IPS DF 4.7 (cell line): ENCODE measurements around the gene TMIGD1.

ENCODE experiments used
- DNase-seq: peaks from one replicate; pipeline ENCODE4 v3.0.0-alpha.2; 2013; ENCODE audit warnings: low spot score; ENCODE audit errors: extremely low read depth

Gene TMIGD1

DNA sequence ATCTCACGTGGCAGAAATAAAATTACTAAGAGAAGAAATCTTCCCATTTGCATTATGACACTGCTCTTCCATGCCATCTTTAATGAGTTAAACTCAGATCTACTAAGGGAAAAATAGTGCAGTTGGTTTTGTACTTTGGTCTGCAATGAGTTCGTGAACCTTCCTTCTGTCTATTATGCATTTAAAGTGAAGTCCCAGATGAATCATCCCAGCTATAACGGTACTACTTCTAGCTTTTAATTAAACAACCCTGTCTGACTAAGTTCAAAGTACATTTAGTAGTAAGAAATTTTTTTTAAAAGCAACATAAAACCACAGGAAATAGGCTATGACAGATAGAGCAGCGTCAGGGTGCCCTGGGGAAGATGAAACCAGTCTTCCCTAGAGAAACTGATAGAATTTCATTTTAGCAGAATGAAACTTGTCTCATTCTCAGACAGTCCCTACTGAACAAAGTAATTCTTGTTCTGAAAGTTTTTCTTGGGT, 1.8 kb downstream of the TMIGD1 start:
- no peak for DNase-seq

DNA sequence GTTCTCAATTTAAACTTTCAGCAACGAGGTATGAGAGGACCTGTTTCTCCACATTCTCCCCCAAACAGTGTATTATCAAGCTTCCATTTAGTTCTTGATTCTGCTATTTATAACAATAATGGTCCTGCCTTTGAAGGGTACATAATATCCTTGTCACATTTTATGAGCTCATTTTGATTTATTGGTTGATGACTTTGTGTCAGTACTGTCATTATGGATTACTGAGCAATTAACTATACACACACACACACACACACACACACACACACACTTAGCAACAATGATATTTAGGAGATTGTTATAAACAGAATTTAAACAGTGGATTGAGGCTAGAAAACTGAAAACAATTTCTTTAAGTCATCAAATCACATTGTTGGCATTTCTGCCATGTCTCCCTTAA, 7.0 kb downstream of the TMIGD1 start:
- no peak for DNase-seq

DNA sequence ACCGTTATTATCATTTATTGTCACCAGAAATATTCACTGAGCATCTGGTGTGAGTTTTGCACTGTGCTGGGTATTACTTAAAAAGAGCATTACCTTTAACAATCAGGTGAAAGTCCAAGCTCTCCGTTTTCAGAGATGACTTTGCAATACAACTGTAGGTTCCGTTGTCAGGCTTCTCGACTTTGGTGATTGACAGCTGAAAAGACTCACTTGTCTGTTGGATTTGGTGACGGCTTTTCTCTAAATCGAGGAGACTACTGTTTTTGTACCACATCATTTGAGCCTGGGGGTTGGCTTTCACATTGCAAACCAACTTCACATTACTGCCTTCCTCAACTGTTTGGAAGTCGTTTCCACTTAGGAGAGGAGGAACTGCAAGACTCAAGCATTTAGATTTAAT, 9.1 kb downstream of the TMIGD1 start:
- no peak for DNase-seq

DNA sequence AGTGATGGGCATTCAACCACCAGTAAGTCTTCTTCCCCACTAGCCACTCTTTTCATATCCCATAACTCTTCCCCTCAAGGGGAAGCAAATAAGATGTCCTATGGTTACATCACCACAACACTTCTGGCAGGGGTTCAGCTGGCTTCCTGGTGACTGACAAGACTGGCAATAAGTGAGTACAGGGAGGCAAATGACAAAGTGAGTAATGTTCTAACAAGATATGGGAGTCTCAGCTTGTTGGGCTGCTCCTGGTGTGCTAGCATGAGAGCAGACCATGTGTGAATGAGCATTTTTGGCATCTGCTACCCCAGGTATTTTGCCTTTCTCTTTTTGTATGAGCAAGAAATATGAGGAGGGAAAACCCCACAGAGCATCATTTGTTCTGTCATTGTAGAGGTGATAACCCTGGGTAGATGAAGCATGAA, 9.9 kb downstream of the TMIGD1 start:
- DNase-seq, result no peak

DNA sequence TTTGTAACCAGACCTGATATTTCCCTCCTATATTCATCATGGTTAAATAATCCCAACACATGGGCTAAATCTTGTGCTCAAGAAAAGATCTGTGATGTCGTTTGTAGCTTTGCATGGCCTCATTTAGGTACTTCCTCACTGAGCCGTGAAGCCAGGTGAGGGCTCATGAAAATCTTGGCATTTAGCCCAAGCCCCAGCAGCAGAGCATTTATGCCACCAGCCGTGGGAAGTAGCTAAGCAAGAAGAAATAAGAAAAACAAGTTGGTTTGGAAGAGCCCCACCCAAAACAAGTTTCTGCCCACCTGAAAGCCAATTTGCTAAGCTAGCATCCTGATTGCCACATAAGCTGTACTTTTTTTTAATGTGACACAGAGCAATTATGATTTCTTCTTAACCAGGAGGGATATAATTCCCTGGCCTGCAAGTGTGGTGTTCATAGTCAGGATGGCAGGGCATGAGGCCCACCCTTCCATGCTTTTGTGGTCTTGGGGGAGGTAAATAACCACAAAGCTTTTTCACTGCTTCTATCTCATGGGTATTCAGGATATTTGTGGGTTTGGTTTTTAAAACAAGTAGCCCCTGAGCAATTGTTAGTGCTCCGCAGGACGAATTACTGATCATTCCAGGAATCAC, 10.5 kb downstream of the TMIGD1 start:
- no peak for DNase-seq

DNA sequence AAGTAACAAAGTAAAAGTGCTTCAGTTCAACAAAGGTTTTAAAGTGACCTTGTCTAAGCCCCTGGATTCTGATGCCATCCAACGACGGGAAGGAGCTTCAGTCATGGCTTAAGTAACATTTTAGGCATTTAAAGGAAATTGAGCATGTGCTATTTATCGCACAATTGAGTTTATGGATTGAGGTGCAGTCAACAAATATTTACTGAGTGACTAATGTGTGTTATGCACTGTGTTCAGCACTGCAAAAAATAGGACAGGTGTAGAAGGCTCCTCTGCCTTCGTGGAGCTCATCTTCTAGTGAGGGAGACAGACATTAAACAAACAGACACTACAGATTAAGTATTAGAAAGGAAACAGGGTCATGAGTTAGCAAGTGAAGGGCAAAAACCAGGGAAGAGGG, 12.5 kb downstream of the TMIGD1 start:
- DNase-seq, result no peak

DNA sequence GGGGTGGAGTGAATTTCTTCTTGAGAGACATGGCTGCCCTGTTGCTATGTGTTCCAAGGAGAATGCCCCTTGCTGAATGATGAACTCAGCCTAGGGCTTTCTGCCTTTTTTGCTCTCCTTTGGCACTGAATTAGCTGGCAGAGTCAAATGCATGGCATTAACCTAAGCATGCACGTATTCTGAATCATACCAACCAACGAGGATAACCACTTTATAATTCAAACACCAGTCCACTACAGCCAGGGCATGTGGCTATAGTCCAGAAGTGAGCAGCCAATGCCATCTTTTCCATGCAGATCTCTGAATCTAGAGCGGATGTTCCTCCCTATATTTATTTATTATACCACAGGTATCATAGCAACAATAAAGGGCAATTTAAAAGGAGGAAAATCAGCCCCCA, 15.7 kb downstream of the TMIGD1 start:
- no peak for DNase-seq

DNA sequence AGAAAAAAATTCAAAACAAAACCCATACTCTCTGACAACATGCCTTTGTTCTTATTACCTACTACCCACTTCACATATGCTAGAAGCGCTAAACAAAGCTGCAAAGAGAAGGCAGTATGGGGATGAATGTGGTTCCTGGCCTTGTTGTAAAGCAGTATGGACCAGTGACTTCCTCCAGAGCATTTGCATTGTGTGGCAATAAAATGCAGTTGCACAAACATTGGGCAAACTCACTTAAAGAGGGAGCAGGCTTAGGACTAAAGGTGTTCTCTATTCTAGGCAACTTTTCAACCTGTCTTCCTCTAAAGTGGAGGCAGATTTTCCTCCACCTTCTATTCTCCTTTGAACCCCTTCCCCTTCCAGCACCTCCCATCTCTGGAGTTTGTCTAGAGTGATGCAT, 17.1 kb downstream of the TMIGD1 start:
- no peak for DNase-seq

DNA sequence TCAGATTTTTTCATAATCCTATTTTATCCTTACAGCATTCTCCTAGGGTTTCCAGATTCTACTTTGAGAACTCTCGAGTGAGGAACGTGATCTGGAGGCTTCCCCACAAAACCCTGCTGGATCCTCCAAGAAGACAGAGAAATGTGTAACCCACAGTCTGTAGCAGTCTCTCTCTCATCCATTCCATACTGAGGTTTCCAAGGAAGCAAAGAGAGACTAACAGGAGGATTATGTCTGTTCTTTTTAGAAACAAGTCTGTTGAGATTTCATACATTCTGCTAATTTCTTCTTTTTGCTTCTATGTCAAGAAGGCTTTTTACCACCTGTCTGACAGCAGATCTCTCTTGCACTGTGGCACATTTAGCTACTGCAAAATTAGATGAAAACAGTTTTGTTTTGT, 18.8 kb downstream of the TMIGD1 start:
- no peak for DNase-seq

DNA sequence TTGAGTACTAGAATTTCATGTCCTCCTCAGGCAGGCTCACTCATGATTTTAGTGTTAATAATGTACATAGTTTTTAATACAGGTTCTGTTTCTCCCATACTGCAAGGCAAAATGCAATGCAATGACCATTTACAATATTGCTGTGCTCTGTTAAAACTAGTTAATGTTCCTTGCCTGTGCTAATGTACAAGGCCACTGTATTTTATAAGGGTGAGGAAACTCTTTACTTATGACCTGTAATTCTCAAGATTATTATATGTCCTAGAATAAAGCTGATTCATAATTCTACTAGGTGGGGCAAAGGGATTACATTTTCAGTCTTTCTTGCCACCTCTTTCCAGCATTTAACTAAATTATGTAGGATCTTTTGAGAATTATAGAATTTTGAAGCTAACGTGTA, 19.4 kb downstream of the TMIGD1 start:
- DNase-seq, result no peak

DNA sequence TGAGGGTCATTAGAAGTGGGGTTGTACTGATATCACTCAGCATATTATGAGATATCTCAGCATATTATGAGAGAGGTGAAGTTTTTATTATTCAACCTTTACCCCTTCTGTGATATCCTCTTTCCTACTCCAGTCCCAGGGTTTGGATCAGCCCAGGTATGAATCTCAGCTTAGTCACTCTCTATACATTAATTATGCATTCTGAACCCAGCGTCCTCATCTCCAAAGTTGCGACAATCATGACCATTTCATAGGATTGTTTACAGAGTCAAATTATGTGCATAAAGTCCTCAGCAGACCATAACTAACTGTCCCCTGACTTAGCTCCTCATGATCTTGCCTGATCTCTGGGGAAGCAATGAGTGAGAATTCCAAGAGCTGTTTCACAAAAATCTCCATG, 21.6 kb downstream of the TMIGD1 start:
- DNase-seq, result no peak

DNA sequence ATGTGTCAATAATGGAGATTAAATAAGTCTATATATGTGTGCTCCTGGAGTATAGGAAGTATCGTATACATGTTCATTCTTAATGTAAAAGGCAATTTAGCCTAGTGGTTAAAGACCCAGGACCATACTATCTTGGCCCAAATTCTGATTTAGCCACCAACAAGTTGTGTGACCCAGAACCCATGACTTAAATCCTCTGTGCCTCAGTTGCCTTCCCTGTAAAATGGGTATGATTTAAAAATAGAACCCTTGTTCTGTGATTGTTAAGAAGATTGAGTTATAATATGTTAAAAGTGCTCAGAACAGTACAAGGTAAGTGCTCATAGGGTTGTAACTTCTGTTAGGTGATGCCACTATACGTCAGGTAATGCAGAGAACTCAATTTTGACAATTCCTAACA, 23.3 kb downstream of the TMIGD1 start:
- DNase-seq, result no peak

DNA sequence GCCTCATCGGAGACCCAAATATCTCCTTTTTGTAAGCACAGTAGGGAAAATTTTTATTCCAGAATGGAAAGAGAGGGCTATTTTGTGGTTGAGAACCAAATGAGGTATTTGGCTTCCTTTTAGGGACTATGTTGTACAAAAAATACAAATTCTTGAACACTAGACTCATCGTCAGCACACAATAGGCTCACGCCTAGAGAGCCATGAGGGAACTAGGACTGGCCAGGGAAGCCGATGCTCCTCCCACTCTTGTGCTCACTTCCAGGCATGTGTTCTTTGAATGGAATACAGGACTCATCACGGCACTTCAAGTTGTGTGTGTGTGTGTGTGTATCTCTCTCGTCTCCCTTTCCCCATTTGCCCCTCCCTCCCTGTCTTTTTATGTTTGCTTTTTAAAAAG, 24.3 kb downstream of the TMIGD1 start:
- no peak for DNase-seq

DNA sequence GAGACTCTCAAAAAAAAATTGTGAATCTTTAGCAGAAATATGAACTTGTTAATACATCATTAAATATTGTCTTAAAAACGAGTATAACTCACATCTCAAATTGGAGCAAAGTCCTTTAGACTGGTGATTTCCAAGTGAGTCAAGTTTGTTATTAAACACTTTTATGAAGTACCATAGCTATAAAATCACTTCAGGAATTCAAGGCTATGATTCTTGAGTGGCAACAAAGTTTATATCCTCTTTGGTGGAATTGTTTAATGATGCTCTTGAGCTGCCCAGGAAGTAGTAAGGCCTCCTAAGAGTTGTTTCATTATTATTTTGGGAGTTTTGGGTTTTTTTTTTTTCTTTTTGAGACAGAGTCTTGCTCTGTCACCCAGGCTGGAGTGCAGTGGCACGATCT, 25.5 kb downstream of the TMIGD1 start:
- no peak for DNase-seq

DNA sequence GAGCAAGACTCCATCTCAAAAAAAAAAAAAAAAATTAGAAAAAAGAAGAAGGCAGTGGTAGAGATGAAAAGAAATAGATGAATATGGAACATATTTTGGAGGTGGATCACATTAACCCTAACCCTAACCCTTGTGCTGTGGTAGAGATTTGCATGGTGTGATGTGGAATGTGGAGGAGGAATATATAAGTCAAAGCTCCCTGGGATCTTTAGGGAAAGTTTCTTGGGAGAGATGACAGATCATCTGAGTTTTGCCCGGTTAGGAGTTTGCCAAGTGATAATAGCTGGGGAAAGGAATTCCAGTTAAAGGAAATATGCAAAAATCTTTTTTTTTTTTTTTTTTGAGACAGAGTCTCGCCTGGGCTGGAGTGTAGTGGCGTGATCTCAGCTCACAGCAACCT, 29.1 kb downstream of the TMIGD1 start:
- no peak for DNase-seq

DNA sequence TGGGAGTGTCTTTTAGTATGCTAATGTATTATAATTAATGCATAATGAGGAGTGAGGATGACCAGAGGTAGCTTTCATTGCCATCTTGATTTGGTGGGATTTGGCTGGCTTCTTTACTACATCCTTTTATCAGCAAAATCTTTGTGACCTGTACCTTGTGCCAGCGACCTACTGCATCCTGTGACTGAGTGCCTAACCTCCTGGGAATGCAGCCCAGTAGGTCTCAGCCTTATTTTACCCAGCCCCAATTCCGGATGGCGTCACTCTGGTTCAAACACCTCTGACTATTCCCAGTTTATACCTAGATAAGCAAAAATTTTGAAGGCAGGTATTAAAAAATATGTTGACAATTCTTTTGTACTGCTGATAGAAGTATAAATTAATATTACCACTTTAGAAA, 31.6 kb downstream of the TMIGD1 start:
- no peak for DNase-seq

DNA sequence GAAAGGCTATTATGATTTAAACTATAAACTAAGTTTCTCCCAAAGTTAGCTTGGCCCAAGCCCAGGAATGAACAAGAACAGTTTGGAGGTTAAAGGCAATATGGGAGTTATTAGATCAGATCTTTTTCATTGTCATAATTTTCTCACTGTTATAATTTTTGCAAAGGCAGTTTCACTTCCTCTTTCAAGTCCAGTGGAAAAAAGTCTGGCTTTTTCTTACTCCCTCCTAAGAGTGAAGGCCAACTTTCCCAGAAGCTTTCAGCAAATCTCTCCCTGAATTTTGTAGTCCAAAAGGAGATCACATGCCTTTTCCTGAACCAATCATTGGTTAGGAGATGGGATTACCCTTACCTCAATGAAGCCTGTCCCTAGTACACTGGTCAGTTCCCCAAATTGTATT, 33.0 kb downstream of the TMIGD1 start:
- DNase-seq, result no peak

DNA sequence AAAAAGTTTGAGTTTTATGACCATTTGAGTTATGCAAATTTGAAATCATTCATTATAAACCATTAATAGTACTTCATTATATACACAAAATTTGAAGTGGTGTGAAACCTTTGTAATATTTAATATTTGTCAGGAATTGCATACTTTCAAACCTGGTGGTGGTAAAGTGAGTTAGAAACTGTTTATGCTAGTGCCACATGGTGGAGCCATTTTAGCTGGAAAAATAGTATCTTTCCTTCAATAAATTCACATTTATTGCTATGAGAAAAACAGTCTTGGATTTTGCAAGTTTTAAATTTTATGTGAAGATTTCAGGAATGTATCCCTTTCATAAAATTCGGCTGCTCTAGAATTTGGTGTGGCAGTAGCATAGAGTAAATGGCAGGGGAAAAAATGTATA, 34.9 kb downstream of the TMIGD1 start:
- DNase-seq, result no peak

DNA sequence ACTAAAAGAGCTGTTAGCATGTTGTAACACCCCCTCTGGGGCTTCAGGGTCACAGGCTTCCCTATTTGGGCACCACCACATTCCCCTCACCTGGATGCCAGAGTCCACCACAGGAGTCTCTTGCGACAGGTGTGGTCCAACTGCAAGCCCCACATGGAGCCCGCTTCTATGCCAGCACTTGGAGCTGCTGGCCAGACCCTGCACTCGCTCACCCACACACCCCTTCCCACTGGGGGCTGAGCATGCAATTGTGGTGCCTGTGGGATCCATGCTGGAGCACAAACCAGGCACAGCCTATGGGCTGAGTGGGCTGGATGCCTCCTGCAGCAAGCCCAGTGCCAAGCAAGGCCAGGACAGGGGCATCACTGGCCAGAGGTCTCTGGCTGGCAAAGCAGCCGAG, 36.1 kb downstream of the TMIGD1 start:
- no peak for DNase-seq

DNA sequence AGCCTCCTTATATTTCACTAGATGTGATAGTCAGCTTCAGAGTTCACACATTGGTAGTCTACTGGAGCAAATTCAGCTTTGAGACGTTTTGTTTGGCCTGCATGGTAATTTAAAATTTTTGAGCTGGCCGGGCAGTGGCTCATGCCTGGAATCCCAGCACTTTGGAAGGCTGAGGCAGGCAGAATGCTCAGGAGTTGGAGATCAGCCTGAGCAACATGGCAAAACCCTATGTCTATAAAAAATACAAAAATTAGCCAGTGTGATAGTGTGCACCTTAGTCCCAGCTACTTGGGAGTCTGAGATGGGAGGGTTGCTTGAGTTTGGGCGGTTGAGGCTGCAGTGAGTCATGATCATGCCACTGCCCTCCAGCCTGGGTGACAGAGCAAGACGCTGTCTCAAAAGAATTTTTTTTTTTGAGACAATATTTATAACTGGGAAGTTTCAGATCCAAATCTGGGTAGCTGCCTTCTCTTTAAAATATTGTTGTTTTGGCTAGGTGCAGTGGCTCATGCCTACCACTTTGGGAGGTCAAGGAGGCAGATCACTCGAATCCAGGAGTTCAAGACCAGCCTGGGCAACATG, 37.3 kb downstream of the TMIGD1 start:
- DNase-seq, result no peak

DNA sequence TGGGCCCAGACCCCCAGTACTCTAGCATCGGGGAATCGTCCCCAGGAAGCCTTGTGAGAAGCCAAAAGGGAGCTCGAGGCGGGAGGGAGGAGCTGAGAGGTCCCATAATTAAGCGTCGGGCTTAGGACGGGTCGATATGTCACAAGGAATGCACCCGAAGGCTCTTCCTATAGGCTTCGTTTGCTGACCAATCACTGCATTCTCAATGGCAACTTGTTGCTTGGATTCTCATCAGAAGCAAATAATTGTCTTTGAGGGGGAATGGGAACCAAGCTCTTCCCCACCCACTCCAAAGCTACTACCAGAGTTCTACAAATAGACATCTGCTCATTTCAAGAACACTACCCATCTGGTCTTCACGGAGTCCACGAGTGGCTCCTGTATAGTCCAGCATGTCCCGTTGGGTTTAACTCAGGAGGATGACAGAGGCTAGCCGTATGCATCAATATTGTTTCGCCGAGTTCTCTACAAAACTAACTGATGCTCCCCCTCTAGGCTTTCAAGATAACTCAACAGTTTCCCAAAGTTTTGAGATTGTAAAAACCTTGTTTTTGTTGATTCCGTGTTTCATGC, 41.5 kb downstream of the TMIGD1 start:
- DNase-seq, result no peak

DNA sequence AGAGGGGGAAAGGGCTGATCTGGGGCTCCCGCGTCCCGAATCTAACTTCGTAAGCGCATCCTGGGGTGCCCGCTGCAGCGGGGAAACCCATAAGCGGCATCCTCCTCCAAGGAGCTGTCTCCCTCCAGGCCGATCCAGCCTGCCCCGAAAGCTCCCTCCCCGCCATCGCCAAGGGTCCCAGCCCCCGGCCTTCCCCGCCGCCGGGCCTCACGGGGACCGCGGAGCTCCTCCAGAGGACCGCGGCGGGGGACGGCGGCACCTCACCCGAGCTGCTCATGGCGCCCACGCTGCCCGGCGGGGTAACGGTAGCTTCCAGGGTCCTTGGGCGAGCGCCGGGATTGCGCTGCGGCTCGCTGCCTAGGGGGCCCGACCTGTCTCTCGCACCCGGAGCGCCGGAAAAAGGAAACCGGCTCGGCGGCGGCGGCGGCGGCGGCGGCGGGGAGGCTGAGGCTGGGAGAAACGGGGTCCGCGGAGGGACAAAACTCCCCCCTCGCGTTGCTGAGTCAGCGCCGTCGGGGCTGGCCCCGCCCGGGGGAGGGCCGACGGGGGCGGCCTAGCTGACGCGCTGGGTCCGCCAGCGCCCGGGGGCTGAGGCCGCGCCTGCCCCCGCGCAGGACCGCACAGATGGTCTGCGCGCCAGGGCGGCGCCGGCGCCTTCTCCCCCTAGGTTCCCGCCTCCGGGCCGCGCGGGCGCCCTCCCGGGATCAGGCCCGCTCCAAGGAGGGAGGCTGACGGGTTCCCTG, 42.1 kb downstream of the TMIGD1 start, which contains the start of gene BLMH:
Gene BLMH, minus strand, starts transcription at position 402 of the 743 bp plus-strand sequence. Its CDS starts 125 bp downstream, at position 277.
- no peak for DNase-seq
